ENCODE results near the gene FRMD4B.

Gene FRMD4B

DNA sequence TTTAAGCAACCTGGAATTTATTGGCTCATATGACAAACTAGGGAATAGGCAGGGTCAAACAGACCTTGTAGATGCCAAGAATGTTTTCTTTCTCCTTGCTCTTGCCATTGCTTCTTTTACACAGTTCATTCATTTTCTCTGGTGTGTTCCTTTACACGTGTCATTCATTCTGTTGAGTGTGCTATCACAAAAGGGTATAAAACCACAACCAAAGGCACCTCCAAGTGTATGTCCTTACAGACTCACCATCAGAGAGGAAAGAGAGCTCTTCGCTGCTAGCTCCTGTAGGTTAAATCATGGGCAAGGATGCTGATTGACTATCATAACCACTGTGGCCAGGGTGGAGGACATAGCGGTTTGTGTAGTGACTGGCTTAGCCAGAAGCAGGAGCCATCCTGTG lies 19.2 kb upstream of the FRMD4B start:
- H3K27ac ChIP-seq (ENCODE audit: low read depth, low read length): no peak overlapping the region
- no peaks in the 10 kb centered on the region for H3K36me3 ChIP-seq (ENCODE audit: control insufficient read depth, insufficient read depth, low read length)
- no peaks in the 10 kb centered on the region for H3K27me3 ChIP-seq (ENCODE audit: control insufficient read depth, insufficient read depth, low read length)
- no peak overlapping the region for H3K9ac ChIP-seq (ENCODE audit: low read depth, low read length)
- no peaks in the 10 kb centered on the region for H3K4me1 ChIP-seq (ENCODE audit: control insufficient read depth, insufficient read depth, low read length)
- no peak overlapping the region for H3K4me3 ChIP-seq (ENCODE audit: low read depth, low read length)
- H3K9me3 ChIP-seq (ENCODE audit: control insufficient read depth, insufficient read depth, low read length): no peaks in the 10 kb centered on the region

DNA sequence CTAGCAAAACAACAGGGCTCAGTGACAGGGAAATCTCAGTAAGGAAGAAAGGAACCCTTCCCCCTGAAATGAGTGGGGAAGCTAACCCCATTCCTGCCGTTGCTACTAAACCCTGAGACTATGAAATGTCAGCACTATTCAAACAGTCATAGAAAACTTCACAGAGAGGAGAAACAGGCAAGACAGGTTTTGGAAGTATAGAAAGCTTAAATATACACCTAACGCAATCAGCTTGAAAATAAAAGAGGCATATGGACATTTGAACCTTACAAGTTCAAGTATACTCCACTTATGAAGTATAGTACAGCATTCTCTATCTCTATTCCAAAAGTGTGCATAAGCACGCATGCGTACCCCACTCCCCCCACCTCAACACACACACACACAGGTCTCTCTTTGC lies 17.6 kb upstream of the FRMD4B start:
- H3K27ac ChIP-seq (ENCODE audit: low read depth, low read length): no peak overlapping the region
- H3K9ac ChIP-seq (ENCODE audit: low read depth, low read length): no peak overlapping the region
- no peaks in the 10 kb centered on the region for H3K27me3 ChIP-seq (ENCODE audit: control insufficient read depth, insufficient read depth, low read length)
- no peaks in the 10 kb centered on the region for H3K9me3 ChIP-seq (ENCODE audit: control insufficient read depth, insufficient read depth, low read length)
- no peaks in the 10 kb centered on the region for H3K4me1 ChIP-seq (ENCODE audit: control insufficient read depth, insufficient read depth, low read length)
- no peak overlapping the region for H3K4me3 ChIP-seq (ENCODE audit: low read depth, low read length)
- H3K36me3 ChIP-seq (ENCODE audit: control insufficient read depth, insufficient read depth, low read length): no peaks in the 10 kb centered on the region

DNA sequence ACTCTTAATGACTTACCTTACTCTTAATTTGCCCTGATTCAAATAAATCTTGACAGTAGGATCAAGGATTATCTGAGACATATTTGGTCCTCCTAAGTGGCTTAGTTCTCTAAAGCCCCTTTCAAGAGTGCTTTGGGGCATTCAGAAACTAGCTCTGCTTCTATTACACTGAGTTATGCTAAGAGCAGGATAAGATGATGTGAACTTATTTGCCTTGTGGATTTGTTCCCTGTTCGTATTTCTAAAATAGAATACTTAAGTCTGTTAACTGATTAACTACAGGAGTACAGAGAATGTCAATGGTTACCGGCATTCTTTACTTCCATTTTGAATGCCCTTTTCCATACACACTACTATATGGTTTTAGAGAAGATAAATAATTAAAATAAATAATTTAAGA lies 14.8 kb upstream of the FRMD4B start:
- H3K9ac ChIP-seq (ENCODE audit: low read depth, low read length): no peak overlapping the region
- no peak overlapping the region for H3K4me3 ChIP-seq (ENCODE audit: low read depth, low read length)
- H3K4me1 ChIP-seq (ENCODE audit: control insufficient read depth, insufficient read depth, low read length): no peaks in the 10 kb centered on the region
- no peak overlapping the region for H3K27ac ChIP-seq (ENCODE audit: low read depth, low read length)
- H3K36me3 ChIP-seq (ENCODE audit: control insufficient read depth, insufficient read depth, low read length): no peaks in the 10 kb centered on the region
- H3K9me3 ChIP-seq (ENCODE audit: control insufficient read depth, insufficient read depth, low read length): no peaks in the 10 kb centered on the region
- H3K27me3 ChIP-seq (ENCODE audit: control insufficient read depth, insufficient read depth, low read length): no peaks in the 10 kb centered on the region

DNA sequence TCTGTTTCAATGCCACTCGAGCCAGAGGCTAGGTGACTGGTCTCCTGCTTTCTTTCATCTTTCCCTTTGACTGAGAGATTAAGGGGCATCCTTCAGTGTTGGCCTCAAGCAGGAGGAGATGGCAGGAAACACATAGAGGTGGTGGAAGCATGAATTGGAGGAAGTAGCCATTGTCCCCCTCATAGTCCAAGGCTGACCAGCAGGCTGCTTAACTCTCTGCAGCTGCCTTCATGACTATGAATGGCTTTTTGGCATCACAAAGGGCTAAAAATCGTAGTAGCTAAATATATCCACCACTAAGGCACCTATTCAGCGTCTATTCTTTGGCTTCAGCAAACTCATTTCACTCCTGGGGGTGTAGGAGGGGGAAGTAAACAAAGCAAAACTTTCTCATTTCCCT lies 7.0 kb upstream of the FRMD4B start:
- Histone ChIP-seq H3K9me3 (ENCODE audit: control insufficient read depth, insufficient read depth, low read length) (peaks cover 5% of the 10 kb centered on the region), H3K27ac (ENCODE audit: low read depth, low read length) (peak overlapping the region; percentile 46), H3K4me3 (ENCODE audit: low read depth, low read length) (no peak overlapping the region), H3K27me3 (ENCODE audit: control insufficient read depth, insufficient read depth, low read length) (no peaks in the 10 kb centered on the region), H3K9ac (ENCODE audit: low read depth, low read length) (no peak overlapping the region), H3K4me1 (ENCODE audit: control insufficient read depth, insufficient read depth, low read length) (peaks cover 21% of the 10 kb centered on the region), H3K36me3 (ENCODE audit: control insufficient read depth, insufficient read depth, low read length) (no peaks in the 10 kb centered on the region)

- Histone ChIP-seq H3K9me3 (ENCODE audit: control insufficient read depth, insufficient read depth, low read length) (peaks cover 5% of the 10 kb centered on the region), H3K9ac (ENCODE audit: low read depth, low read length) (no peak overlapping the region; the same call in 1 of the 2 replicates), H3K4me1 (ENCODE audit: control insufficient read depth, insufficient read depth, low read length) (peaks cover 21% of the 10 kb centered on the region), H3K4me3 (ENCODE audit: low read depth, low read length) (no peak overlapping the region), H3K27ac (ENCODE audit: low read depth, low read length) (peak overlapping the region; percentile 46), H3K27me3 (ENCODE audit: control insufficient read depth, insufficient read depth, low read length) (peaks cover under 1% of the 10 kb centered on the region; the same call in 1 of the 2 replicates), H3K36me3 (ENCODE audit: control insufficient read depth, insufficient read depth, low read length) (no peaks in the 10 kb centered on the region)
These were observed 6.5 kb upstream of the FRMD4B start for GRCh38 chr3:69392415-69392814.

GRCh38 chr3:69391554-69391953 lies 5.7 kb upstream of the FRMD4B start:
- no peak overlapping the region for H3K9ac ChIP-seq (ENCODE audit: low read depth, low read length)
- peaks cover 5% of the 10 kb centered on the region for H3K9me3 ChIP-seq (ENCODE audit: control insufficient read depth, insufficient read depth, low read length)
- no peak overlapping the region for H3K4me3 ChIP-seq (ENCODE audit: low read depth, low read length)
- no peak overlapping the region for H3K27ac ChIP-seq (ENCODE audit: low read depth, low read length)
- H3K4me1 ChIP-seq (ENCODE audit: control insufficient read depth, insufficient read depth, low read length): peaks cover 21% of the 10 kb centered on the region
- H3K36me3 ChIP-seq (ENCODE audit: control insufficient read depth, insufficient read depth, low read length): no peaks in the 10 kb centered on the region
- peaks cover 9% of the 10 kb centered on the region for H3K27me3 ChIP-seq (ENCODE audit: control insufficient read depth, insufficient read depth, low read length)

DNA sequence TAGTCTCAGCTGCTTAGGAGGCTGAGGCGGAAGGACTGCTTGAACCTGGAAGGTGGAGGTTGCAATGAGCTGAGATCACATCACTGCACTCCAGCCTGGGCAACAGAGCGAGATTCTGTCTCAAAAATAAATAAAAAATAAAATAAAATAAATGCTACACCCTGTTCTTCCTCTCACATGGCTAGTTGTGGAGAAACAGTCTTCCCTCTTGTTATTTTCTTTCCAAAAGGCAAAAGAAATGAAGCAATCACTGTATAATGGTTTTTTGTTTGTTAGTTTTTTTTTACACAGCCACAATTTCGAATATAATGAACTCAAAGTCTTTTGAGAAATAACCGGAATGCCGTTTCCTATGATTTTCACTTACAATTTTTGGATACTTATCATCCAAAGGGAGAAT lies 4.9 kb upstream of the FRMD4B start:
- Histone ChIP-seq H3K27ac (ENCODE audit: low read depth, low read length) (no peak overlapping the region), H3K9ac (ENCODE audit: low read depth, low read length) (no peak overlapping the region)

GRCh38 chr3:69389520-69390248 lies 3.8 kb upstream of the FRMD4B start:
- Histone ChIP-seq H3K36me3 (ENCODE audit: control insufficient read depth, insufficient read depth, low read length) (no peaks in the 10 kb centered on the region), H3K4me1 (ENCODE audit: control insufficient read depth, insufficient read depth, low read length) (peaks cover 29% of the 10 kb centered on the region), H3K27me3 (ENCODE audit: control insufficient read depth, insufficient read depth, low read length) (peaks cover 27% of the 10 kb centered on the region), H3K4me3 (ENCODE audit: low read depth, low read length) (no peak overlapping the region), H3K27ac (ENCODE audit: low read depth, low read length) (no peak overlapping the region), H3K9me3 (ENCODE audit: control insufficient read depth, insufficient read depth, low read length) (peaks cover 5% of the 10 kb centered on the region), H3K9ac (ENCODE audit: low read depth, low read length) (no peak overlapping the region)

More for the DNA sequence above, 4.9 kb upstream of the FRMD4B start:
- Histone ChIP-seq H3K36me3 (ENCODE audit: control insufficient read depth, insufficient read depth, low read length) (no peaks in the 10 kb centered on the region), H3K4me1 (ENCODE audit: control insufficient read depth, insufficient read depth, low read length) (peaks cover 21% of the 10 kb centered on the region), H3K9me3 (ENCODE audit: control insufficient read depth, insufficient read depth, low read length) (peaks cover 5% of the 10 kb centered on the region), H3K4me3 (ENCODE audit: low read depth, low read length) (no peak overlapping the region), H3K27me3 (ENCODE audit: control insufficient read depth, insufficient read depth, low read length) (peaks cover 16% of the 10 kb centered on the region)

GRCh38 chr3:69388241-69388640 lies 2.4 kb upstream of the FRMD4B start:
- no peaks in the 10 kb centered on the region for H3K36me3 ChIP-seq (ENCODE audit: control insufficient read depth, insufficient read depth, low read length)
- H3K4me1 ChIP-seq (ENCODE audit: control insufficient read depth, insufficient read depth, low read length): peaks cover 27% of the 10 kb centered on the region
- no peak overlapping the region for H3K4me3 ChIP-seq (ENCODE audit: low read depth, low read length)
- H3K27ac ChIP-seq (ENCODE audit: low read depth, low read length): no peak overlapping the region
- H3K9me3 ChIP-seq (ENCODE audit: control insufficient read depth, insufficient read depth, low read length): no peaks in the 10 kb centered on the region
- peaks cover 37% of the 10 kb centered on the region for H3K27me3 ChIP-seq (ENCODE audit: control insufficient read depth, insufficient read depth, low read length)
- H3K9ac ChIP-seq (ENCODE audit: low read depth, low read length): no peak overlapping the region

DNA sequence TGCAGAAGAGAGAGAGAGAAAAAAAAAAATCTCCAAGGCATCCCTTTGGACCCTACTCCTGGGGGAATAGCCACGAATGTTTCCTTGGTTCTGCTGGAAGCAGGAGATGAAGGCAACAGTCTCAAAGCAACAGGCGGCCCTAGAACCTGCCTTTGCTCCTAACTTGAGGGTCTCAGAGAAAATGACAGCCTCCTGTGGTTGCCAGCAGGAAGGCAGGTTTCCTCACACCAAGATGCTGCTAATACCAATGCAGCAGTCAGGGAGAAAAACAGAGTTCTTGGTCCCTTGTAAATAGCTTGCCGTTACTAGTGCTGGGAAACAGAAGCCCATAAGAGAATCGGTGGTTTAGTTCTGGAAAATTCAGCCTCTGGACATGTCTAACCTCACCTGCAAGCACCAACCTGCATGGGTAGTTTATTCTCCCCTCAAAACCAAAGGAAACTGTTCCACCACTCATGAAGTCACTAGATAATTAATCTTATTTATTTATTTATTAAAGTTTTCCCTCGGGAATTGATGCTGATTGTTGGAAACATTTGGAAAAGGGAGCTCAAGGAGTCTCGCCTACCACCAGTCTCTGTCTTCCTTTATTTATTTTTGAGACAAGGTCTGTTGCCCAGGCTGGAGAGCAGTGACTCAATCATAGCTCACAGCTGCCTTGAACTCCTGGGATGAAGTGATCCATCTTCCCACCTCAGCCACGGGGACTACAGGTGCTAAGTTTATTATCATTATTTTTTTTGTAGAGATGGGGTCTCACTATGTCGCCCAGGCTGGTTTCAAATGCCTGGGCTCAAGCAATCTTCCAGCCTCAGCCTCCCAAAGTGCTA lies 883 bp upstream of the FRMD4B start:
- H3K4me3 ChIP-seq (ENCODE audit: low read depth, low read length): peak overlapping the region; percentile 67; the same call in 1 of the 2 replicates
- H3K36me3 ChIP-seq (ENCODE audit: control insufficient read depth, insufficient read depth, low read length): no peaks in the 10 kb centered on the region
- H3K4me1 ChIP-seq (ENCODE audit: control insufficient read depth, insufficient read depth, low read length): peaks cover 12% of the 10 kb centered on the region
- no peak overlapping the region for H3K27ac ChIP-seq (ENCODE audit: low read depth, low read length)
- H3K9ac ChIP-seq (ENCODE audit: low read depth, low read length): no peak overlapping the region
- peaks cover 37% of the 10 kb centered on the region for H3K27me3 ChIP-seq (ENCODE audit: control insufficient read depth, insufficient read depth, low read length)
- no peaks in the 10 kb centered on the region for H3K9me3 ChIP-seq (ENCODE audit: control insufficient read depth, insufficient read depth, low read length)

GRCh38 chr3:69385123-69385722 lies 665 bp downstream of the FRMD4B start:
- Histone ChIP-seq H3K27me3 (ENCODE audit: control insufficient read depth, insufficient read depth, low read length) (peaks cover 37% of the 10 kb centered on the region), H3K4me1 (ENCODE audit: control insufficient read depth, insufficient read depth, low read length) (peaks cover 8% of the 10 kb centered on the region; the same call in 1 of the 2 replicates), H3K36me3 (ENCODE audit: control insufficient read depth, insufficient read depth, low read length) (no peaks in the 10 kb centered on the region), H3K9ac (ENCODE audit: low read depth, low read length) (no peak overlapping the region), H3K4me3 (ENCODE audit: low read depth, low read length) (peak overlapping the region; percentile 67), H3K27ac (ENCODE audit: low read depth, low read length) (no peak overlapping the region), H3K9me3 (ENCODE audit: control insufficient read depth, insufficient read depth, low read length) (no peaks in the 10 kb centered on the region)
